Amniotic stem cell (primary cell): ENCODE results near the gene SH3GL1.

Experiments used
- DNase-seq: peaks from one replicate; lab custom pipeline; 2025; lab: John Stamatoyannopoulos, UW

The SH3GL1 gene

DNA sequence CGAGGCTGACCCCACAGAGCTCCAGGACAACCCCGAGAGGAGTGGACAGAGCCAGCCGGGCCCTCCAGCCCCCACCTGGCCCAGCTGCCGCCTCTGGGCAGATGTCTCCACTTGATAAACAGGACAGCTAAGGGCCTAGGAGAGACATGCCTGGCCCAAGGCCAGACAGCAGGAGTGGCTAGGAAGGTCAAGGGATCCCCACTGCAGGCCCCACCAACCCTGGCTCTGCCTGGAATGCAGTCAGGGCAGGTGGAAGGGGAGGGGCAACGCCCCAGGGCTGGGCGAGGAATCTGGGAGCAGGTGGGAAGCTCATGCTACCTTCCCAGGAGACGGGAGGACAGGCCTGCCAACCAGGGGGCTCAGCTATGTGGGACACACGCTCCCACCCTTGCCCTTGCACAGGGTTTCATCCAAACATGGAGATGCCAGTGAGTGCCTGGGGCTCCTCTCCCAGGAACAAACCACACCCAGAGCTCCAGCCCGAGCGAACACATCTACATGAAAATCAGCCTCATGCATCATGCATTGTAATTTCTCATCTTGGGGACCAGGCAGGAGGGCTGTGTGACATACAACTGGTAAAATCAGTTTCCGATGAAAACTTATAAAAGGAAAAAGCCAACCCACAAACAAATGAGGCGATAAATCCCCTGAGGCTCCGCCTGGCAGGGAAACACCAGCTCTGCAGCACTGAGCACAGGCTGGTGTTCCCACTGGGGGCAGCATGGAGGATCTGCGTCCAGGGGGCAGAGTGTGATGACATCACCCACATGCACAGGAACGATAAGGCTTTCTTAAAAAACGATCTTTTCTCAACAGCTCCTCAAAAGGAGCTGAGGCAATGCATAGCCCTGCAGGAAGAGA lies 25.0 kb downstream of the SH3GL1 start:
- no peak for DNase-seq

DNA sequence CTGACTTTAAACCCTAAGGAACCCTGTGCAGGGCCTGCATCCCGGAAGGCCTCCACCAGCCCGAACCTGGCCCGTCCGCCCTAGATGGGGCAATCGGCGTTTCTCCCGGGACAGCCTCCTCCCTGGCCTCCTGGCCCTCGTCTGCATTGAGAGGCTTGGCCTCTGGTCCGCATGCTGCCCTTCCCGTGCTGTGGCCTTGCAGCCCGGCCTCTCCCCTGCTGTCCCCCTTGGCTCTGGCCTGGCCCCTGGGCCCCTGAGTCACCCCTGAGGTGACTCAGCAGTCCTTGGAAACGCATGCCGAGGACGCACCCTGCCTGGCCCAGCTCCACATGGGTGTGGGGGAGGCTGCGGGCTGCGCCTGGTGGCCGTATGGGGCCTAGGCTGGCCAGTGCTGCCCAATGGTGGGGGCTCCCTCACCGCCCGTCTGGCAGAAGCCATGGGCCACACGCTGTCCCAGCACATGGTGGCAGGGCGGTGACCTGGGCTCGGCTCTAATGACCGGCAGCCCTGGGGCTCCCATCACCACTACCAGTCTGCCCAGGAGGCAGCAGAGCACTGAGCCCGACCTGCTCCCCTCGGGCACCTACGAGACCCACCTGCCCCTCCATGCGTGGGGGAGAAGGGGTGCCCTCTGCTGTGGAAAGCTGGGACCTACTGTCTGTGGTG lies 25.7 kb downstream of the SH3GL1 start:
- DNase-seq, result peak; percentile 55

DNA sequence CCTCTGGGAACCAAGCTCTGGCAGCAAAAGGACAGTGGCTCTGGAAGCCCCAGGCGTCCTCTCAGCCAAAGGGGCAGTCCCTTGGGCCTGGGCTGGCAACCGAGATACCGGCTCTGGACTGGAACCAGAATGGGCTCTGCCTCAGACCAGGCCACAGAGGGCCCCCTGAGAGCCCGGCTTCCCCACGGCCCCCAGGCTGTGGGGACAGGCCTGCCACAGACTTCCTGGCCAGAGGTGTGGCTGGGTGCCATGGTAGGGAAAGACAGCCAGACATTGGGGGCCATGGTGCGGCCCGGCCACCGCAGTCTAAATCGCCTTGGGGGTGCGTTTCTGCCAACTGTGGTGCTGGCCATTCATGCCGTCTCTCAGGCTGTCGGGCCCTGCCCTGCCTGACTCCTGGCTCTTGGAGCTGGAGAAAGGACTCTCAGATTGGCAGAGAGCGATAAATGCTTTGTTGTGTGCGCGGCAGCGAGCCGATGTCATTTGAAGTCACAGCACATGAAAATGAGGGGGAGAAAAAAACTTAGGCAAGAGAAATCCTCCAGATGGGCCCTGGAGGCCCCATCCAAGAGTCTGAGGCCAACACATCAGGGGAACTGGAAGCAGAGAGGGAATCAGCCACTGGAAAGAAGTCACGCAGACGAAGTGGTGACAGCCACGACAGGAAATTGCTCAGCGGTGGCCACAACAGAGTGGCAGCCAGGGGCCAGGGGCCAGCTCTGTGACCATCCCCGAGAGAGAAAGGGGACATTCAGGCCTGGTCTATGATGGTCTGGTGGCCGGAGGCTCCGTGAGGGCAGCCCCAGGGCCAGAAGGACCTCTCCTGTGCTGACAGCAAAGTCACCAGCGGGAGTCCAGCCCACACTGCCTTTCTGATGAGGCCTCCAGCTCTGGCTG lies 26.5 kb downstream of the SH3GL1 start:
- no peak for DNase-seq

DNA sequence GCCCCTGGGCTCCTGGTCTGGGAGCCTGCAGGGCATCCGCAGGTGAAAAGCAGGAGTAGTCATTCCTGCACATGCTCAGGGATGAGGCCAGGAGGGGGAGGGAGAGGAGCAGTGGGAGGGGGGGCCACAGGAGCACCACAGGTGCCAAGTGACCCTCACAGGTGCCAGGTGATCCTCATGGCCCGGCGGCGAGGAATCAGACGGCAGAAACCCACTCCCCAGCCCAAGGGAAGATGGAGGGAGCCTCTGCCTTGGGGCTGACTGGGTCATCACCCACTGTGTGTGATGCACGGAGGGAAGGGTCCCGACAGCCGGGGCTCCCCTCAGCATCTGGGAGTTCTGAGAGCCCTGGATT lies 27.4 kb downstream of the SH3GL1 start:
- DNase-seq, result no peak

GRCh38 chr19:4372165-4373012 lies 28.0 kb downstream of the SH3GL1 start:
- no peak for DNase-seq

GRCh38 chr19:4371247-4372164 lies 28.8 kb downstream of the SH3GL1 start:
- DNase-seq, result no peak

GRCh38 chr19:4370418-4371041 lies 29.8 kb downstream of the SH3GL1 start:
- no peak for DNase-seq

DNA sequence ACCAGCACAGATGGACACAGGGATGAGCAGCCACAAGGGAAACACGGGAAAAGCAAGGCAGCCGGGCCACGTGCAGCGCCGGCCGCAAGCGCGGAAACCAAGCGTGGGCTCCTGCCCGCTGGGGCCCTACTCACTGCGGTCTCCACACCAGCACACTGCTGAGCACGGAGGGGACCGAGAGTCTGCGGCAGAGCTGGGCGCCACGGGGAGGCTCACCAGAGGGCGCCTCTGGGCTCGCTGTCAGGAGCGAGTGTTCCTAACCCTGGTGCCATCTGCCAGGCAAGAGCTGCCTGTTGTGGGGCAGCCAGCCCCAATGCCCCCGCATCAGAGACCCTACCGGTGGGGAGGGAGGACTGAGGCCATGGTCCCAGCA lies 30.5 kb downstream of the SH3GL1 start:
- no peak for DNase-seq

DNA sequence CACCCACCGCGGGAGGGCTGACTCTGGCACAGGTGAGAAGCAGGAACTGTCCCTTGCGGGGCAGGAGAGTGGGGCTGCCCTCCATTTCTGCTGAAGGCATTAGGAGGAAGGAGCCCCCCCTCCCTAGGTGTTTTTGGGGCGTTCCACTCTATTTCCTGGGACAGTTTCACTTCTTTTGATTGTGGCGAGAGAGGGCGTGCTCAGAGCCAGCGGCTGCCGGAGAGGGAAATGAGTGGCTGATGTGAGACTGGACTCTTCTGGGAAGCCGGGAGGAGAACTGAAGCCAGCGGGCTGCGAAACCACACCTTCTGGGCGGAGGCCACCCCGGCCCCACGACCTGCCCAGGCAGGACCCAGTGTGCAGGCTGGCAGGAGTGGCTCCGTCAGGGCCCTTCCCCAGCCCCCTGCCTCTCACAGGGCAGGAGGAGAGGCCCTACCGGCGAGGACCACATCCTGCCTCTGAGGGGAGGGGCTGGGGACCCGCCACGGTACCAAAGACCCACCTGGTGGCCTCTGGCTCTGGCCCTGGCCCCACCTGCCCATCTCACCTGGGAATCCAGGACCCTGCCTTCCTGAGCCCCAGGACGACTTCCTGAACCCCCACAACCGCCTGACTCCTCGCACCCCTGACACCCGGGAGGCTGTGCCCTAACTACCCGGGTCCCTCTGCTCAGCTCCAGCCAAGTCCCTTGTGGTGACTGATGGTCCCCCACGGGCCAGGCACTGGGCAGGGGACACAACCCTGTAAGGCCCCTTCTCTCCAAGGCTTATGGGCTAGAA lies 31.0 kb downstream of the SH3GL1 start:
- no peak for DNase-seq

DNA sequence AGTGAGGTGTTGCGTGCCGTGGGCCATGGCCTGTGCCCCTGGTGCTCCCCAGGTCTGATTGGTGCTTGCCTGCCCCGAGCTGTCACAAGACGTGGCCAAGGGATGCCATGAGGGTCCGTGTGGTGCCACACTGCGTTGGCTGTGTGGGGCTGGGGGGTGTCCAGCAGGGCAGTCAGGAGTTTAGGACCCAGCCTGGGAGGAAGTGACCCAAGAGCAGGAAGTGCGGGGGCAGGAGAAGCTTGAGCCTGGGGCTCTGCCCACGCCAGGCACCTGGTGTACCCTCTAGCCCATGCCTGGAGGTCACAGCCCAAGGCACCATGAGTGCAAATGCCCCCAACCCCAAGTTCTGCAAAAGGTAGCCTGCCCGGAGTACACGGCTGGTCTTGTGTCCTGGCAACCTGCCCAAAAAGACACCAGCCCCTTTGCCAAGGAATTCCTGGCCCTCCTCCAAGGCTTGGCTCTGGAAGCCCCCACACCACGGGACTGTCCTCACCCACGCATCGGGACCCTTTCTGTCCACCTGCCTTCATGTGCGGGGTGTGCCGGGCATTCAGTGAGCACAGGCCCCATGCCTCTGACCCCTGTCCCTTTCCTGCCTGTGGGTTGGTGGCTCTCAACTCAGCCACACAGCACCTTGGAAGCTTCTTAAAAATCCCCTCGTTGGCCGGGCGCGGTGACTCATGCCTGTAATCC lies 32.1 kb downstream of the SH3GL1 start:
- DNase-seq, result no peak

DNA sequence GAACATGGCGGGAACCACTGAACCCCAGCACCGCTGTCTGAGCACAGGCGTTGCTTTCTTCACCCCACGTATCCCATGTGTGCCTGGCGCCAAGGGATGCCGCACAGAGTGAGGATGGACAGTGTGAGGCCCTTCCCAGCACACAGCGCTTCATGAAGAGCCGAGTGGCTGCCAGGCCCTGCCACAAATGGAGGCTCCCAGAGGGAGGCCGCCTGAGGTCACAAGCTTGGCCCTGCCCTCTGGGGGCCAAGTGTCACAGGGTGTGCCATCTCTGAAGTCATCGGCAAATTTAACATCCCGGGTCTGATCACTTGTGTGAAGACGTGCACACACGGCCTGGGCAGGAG lies 32.6 kb downstream of the SH3GL1 start:
- DNase-seq, result no peak

DNA sequence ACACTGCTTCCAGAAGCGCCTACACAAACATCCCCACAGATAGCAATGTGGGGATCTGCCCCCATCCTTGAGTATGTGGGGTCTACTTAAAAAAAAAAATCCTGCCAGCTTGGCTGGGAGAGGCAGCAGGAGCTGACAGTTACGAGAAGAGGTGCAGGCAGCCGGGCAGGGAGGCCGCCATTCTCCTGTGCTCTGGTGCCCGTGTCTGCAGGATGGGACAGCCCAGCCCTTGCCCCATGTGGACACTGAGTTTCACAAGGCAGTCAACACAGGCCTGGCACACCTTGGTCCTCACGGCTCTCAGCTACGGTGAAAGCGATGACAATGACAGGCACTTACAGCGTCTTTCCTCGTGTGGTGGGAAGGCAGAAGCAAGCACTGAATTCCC lies 33.0 kb downstream of the SH3GL1 start:
- no peak for DNase-seq

DNA sequence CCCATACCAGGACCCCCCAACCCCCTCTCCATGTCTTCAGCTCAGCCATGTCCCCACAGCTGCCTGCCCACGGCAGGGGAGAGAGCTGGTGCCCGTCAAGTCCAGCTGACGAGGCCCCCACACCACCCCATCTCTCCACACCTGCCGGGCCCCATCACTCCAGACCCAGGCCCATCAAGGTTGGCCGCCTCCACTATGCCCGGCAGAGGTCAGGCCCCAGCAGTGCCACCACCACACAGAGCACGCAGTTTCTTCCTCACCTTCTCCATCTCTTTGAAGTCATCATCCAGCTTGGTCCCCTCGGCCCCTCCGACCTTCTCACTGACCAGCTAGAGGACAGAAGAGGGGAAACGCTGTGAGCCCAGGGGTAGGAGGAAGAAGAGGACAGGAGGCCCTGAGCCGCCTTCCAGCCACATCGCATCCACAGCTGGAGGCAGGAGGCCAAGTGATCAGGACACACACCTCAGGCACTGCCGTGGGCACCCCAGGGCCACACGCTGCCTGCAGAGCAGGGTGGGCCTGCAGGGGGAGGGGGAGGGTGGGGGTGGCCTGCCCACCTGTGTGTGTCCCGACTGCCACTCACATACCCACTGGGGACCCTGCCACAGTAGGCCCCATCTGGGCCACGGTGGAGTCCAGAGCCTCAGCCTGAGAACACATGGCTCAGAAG lies 33.5 kb downstream of the SH3GL1 start:
- DNase-seq, result no peak

DNA sequence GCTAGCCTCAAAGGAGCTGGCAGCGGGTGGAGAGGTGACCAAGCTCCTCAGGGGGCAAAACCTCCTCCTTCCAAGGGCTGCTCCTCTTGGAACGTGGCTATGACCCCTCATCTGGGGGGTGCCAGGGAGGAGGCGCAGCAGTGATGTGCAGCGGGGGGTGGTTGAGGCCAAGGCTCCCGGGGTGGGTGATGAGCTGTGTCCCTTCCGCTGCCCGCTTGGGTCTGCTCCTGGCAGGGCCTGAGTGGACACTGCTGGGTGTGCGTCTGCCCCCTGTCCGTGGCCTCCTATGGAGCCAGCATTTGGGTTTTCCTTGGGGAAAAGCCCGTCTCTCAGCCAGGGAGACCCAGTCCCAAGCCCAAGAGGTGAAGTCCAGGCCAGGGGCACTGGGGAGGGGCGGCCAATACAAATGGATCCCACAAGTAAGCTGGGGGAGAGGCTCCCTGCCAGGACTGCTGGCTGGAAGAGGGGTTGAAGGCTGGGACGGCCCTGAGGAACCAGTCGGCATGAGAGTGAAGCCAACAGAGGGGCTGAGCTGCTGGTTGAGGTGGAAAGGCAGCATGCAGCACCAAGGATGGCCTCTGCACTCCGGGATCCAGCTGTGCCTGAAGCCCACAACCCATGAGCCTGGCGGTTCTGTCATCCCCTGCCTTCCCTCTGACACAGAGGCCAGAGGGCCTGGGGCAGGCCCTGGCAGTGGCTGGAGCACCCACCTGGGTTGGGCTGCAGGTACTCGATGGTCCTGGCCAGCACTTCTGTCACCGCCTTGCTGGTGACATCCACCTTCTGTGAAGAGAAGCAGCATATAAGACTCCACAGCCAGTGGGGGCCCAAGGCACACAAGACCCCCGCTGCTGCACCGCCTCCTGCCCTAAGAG lies 34.3 kb downstream of the SH3GL1 start:
- no peak for DNase-seq

GRCh38 chr19:4365341-4365740 lies 35.0 kb downstream of the SH3GL1 start:
- no peak for DNase-seq

DNA sequence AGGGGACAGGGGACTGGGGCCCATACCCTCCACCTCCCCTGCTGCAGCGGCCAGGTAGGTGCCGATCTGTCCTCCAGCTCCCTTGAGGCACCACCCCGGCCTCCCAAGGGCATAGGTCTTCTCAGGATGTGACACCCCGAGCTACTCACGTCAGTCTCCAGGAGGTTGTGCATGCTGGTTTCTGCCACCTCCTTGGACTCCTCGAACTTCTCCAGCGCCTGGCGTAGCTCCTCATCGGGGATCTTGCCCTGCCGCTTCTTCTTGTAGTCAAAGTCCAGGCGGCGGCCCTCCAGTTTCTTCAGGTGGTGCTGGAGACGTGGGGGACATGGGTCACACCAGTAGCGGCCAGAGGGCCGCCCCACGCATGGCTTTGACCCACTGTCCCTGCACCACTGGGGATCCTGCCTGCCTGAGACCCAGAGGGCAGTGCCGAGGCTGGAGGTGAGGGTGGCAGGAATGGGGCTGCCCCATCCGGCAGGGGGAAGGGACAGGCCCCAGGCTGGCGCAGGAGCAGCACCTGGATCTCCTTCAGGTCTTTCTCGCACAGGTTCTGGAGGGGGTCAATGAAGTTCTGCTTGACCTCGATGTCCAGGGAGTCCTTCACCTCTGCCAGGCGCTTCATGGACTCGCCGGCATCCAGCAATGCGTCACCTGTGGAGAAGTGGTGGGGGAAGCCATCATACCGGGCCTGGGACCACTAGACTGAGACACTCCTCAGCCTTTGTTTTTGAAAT lies 36.6 kb downstream of the SH3GL1 start:
- no peak for DNase-seq
